ENCODE measurements around the gene SVEP1.

- TF ChIP-seq, protein P1, sequence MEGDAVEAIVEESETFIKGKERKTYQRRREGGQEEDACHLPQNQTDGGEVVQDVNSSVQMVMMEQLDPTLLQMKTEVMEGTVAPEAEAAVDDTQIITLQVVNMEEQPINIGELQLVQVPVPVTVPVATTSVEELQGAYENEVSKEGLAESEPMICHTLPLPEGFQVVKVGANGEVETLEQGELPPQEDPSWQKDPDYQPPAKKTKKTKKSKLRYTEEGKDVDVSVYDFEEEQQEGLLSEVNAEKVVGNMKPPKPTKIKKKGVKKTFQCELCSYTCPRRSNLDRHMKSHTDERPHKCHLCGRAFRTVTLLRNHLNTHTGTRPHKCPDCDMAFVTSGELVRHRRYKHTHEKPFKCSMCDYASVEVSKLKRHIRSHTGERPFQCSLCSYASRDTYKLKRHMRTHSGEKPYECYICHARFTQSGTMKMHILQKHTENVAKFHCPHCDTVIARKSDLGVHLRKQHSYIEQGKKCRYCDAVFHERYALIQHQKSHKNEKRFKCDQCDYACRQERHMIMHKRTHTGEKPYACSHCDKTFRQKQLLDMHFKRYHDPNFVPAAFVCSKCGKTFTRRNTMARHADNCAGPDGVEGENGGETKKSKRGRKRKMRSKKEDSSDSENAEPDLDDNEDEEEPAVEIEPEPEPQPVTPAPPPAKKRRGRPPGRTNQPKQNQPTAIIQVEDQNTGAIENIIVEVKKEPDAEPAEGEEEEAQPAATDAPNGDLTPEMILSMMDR (IDR thresholded peaks at IDR 0.05) = no peak
- TF ChIP-seq POLR2A (IDR thresholded peaks at IDR 0.05) = no peak
These were observed 110.6 kb downstream of the SVEP1 start for GRCh38 chr9:110468950-110469349.
